Stimulated activated CD8-positive, alpha-beta memory T cell treated with anti-CD3 and anti-CD28 coated beads, Interleukin-2, amount 100 ng/mL, for 48 hours (primary cell): ENCODE results near the gene PEX26.
"Not testable (repeated sequence)": the region's sequence is repeated elsewhere in the genome, so short reads cannot be mapped to it uniquely, and the experiment has no call there.

Source experiments
- DNase-seq, 2 donors: peaks; one replicate each; pipeline ENCODE4 v3.0.0-alpha.2; 2020; ENCODE audit warnings: low read depth in 2 of 2

Gene PEX26

DNA sequence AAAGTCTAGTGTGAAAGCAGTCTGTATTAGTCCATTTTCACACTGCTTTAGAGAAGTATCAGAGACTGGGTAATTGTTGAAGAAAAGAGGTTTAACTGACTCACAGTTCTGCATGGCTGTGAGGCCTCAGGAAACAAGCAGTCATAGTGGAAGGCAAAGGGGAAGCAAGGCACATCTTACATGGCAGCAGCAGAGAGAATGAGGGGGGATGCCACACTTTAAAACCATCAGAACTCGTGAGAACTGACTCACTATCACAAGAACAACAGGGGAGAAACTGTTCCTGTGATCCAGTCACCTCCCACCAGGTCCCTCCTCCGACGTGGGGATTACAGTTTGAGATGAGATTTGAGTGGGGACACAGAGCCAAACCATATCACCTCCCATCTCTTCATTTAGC is 19.0 kb downstream of the PEX26 start:
- DNase-seq, result no peak

DNA sequence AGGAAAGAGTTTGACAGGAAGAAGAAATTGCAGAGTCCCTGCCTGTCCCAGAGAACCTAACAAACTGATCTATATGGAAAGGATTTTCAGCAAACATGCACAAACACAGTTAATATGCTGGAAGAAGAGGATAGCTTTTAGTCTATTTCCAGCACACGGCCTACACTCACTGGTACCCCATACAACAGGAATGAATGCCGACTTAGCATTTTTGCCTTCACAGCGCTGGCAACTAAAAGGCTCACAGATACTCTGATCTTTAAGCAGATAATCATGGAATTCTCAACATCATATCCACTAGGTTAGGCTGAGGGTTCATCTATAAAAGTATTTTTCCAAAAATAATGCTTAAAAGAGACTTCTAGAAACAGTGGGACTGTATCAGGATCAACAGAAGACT is 23.0 kb downstream of the PEX26 start:
- DNase-seq, result no peak

DNA sequence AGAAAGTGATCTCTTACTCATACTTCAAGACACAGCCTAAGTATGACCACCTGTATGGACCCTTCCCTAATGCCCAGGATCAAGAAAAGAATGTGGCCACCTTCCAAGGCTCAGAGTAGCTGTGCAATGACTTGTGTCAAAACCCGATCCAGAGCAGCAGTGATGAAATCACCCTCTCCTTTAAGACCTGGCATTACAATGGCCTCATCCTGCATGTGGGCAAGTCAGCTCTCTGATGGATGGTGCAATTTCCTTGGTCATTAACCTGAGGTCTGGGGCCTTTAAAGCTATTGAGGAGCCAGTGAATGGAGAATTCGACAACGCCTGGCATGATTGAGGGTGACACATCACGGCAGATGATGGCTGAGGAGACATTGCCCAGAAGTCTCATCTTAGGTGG is 23.7 kb downstream of the PEX26 start:
- DNase-seq, result no peak

DNA sequence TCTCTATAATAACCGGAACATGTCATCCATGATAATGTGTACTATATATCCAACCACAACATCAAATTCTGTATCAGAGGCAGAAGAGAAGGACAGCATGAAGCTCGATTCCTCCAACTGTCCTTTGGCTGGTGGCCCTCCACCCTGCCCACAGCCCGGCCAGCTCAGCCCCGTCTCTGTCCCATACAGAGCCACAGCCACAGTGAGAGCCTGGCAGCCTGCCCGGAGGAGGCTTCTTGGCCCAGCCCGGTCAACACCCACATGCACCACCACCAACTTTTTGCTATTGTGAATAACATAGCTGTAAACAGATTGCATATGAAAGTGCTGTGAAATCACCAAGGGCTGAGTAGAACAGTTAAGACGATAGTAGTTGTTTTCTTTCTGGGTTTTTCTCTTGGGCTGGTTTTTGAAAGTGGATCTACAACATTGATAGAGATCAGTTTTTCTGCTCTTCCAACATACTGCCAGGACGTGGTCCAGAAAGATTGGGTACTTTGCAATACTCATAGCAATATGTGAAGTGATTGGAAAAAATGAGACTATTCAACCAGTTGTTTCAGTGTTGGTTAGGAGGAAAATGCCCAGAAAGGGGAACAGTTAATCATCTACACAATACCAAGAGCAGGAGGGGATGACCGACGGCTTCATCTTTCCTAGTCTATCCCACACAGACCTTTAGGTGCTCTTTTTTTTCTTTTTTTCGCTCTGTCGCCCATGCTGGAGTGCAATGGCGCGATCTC is 25.9 kb downstream of the PEX26 start:
- DNase-seq, result no peak

DNA sequence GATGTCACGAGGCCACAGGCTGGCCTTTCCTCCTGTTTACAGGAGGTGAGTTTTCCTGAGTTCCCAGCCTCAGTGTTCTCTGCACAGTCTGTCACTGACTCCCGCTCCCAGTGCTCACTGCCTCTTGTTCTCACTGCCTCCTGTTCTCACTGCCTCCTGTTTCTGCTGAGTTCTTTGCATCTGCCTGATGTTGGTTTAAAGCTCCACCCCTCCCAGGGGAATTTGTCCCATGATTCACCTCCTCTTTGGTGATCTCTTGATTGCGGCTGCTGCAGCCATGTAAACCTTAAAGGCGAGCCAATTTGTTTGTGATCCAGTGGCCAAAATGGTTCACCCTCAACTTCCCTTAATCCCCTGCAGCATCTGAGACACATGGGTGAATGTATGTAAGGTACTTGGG is 26.8 kb downstream of the PEX26 start:
- DNase-seq, result no peak

DNA sequence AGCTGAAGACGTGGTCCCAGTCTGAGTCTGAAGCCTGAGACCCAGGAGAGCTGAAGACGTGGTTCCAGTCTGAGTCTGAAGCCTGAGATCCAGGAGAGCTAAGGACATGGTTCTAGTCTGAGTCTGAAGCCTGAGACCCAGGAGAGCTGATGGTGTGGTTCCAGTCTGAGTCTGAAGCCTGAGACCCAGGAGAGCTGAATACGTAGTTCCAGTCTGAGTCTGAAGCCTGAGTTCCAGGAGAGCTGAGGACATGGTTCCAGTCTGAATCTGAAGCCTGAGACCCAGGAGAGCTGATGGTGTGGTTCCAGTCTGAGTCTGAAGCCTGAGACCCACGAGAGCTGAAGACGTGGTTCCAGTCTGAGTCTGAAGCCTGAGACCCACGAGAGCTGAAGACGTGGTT is 28.2 kb downstream of the PEX26 start:
- not testable (repeated sequence) for DNase-seq

DNA sequence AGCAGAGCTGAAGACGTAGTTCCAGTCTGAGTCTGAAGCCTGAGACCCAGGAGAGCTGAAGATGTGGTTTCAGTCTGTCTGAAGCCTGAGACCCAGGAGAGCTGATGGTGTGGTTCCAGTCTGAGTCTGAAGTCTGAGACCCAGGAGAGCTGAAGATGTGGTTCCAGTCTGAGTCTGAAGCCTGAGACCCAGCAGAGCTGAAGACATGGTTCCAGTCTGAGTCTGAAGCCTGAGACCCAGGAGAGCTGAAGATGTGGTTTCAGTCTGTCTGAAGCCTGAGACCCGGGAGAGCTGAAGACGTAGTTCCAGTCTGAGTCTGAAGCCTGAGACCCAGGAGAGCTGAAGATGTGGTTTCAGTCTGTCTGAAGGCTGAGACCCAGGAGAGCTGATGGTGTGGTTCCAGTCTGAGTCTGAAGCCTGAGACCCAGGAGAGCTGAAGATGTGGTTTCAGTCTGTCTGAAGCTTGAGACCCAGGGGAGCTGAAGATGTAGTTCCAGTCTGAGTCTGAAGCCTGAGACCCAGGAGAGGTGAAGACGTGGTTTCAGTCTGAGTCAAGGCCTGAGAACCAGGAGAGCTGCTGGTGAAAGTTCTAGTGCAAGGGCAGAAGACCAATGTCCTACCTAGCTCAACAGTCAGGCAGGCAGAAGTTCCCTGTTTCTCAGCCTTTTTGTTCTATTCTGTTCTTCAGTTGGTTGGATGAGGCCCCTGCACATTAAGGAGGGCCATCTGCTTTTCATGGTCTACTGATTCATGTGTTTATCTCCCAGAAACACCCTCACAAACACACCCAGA is 29.0 kb downstream of the PEX26 start:
- DNase-seq, result not testable (repeated sequence)

DNA sequence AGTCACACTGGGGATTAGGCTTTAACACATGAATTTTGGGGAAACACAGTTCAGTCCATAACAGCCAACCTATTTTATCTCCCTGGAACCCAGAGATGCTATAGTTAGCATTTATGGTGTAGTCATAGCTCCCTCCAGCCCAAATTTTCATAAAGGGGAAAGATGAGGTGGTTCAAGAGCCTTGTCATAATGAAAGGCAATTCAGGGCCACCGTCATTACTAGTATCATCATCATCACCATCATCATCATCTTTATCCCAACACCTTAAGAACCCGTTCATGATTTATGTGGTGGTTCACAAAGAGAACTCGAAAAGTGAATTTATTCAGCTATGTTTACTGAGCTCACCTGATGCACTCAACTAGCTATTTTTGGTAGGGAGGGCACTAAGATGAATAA is 30.4 kb downstream of the PEX26 start:
- no peak for DNase-seq

DNA sequence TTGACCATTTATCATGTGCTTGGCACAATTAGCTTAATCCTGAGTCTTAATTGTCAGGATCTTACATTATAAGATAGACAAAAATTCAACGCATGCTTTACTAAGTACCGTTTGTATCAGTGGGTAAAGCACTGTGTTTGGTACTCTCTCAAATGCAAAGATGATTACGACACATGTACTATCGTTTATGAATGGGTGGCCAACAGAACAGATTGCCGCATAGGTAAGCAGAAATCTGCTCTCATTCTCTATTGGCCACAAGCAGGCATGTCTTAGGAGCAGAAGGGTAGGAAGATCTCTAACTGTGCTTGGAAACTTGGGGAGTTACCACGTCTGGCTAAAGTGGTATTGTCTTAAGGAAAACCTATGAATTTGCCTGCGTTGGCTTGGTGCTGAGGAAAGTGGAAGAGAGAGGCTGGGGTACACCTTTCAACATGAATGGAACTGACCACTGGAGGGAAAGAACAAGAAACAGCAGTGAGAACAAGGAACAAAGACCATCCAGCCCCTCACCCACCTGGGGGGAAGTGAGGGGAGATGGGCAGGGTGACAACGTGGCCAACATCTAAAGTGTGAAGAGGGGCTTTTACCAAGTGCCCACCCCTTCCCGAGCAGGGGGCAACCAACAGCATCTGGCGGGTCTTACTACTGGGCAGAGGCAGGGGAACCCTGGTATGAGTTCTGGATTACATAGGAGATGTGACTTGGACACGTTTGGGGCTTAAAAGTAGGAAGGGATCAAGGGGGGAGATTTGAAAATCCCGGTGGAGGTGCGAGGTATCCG is 31.8 kb downstream of the PEX26 start:
- no peak for DNase-seq

DNA sequence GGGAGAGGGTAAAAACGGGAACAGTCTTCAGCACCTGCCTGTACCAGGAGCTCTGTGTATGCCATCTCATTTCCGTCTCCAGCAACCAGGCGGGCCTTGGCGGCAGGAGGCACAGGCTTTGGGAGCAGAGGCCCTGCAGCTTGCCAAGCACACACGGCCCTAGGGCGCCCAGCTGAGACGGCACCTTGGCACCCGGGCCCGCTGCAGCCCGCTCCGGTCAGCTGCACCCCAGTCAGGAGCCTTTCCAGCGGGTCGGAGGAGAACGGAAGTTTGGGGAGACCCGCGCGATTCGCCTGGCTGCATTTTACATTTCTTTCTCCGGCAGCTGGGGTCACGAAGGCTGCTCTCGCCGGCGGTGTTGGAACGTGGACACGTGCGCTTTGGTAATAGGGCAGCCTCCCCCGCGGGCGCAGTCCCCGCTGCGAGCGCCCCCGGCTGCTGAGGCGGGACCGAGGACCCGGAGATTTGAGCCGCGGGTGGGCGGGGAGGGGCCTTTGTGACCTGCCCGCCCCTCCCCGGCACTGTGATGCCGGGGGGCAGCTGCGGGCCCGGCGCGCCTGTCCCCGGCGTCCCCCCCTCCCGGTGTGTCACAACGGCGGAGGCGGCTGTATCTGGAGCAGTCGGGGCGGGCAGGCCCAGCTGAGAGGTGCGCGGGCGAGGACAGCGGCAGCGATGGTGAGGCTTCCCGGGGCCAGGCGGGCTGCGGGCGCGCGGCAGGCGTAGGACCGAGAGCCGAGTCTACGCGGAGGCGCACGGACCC is 32.6 kb downstream of the PEX26 start, which contains the start of gene TUBA8:
Gene TUBA8, plus strand, starts transcription at position 616 of the 760 bp plus-strand sequence. Its CDS starts 57 bp downstream, at position 673.
- DNase-seq, result no peak

DNA sequence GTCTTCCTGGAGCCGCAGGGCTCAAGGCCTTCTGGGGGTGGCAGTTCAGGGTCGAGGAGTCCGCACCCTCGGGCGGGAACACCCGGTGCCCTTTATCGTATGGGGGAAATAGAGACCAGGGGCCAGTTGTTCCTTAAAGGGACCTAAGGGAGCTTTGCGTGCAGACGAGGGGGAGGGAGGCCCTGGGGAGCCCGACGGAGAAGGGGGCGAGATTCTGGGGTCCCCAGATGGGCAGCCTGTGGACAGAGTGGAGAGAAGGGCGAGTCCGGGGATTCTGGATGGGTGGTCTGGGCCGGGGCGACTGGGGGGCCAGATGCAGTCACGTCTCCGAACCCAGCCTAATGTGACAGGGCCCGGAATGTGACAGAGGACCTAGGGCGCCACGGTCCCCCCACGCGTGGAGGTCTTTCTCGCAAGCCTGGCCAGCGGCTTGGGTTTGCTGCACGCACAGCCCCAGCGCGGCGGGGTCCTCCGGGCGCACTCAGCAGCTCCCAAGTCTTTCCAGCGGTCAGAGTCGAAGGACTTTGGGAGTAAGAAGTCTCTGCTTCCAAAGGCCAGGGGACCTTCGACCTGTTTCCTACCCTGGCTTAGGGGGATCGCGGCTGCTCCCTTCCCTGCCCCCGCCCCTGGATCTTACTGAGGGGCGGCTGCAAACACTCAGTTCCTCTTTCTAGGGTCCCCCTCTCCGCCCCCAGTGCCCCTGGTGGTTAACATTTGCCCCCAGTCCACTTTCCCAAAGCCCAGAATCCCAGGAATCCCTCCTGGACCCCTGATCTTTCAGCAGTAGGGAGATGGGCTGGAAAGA is 33.4 kb downstream of the PEX26 start:
- DNase-seq, result no peak

DNA sequence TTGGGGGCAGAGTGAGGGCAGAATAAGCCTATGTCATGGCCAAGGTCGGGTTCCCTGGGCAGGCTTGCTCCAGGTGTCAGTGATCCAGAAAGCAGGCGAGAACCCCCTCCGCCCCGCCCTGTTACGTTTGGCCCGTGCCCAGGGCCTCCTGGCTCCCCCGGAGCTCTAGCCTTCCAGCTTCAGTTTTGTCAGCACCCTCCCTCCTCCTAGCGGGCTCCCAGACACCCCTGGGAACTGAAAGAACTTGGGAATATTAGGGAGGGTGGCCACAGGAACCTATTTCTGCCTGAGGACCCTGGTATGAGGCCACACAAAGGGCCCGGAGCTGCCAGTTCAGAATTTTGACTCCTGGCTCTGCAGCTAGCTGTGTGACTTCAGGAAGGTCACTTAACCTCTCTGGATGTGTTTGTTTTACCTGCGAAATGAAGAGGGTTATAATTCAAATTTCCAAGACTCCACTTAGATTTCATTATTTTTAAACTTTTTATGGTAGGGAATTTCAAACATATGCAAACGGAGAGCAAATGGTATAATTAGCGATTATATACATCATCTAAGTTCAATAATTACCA is 34.1 kb downstream of the PEX26 start:
- no peak for DNase-seq

DNA sequence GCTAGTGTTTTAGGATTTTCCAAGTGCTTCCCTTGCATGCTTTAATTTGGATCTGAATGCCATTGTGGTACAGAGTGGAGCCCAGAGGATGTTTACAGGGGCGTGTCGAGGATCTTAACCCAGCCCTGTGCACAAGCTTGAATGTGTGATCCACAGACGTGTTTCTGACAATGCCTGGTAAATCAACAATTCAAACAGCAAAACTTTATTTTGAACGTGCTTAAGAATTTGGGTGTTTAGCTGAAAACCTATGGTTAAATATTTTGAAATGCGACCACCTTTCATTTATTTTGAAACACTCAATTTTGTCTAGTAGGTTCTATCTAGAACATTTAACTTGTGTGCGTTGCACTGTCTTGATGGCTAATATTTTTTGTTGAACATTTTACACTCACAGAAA is 34.6 kb downstream of the PEX26 start:
- DNase-seq, result no peak

DNA sequence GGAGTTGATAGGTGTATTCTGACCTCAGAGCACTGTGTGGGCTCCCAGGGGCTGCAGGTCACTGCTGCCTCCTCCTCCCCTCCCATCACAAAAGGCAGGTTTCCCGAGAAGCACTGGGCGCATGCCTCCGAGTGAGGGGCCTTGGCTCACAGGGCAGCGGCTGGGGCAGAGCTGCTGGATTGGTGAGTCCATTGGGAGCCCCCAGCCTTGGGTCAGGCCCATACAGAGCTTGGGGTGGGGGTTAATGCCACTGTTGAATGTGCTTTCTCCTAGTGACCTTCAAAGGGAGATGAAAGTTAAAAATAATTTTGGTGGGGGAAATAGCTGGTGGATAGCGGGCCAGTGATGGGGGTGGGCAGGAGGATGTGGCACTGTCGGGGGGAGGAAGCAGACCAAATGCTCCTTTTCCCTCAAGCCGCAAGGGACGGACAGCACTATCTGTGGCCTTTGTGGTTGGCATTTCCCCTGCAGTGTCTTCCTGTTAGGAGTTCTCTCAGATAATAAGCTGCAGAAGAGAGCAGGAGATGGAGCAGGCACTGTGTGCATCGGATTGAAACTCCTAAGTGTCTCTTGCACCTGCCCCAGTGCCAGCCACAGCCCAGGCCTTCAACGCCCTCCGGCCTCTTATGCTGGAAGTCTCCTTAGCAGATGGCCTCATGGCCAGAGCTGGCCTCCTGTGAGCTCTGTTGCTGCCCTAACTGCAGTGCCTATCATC is 36.0 kb downstream of the PEX26 start:
- DNase-seq, result no peak

DNA sequence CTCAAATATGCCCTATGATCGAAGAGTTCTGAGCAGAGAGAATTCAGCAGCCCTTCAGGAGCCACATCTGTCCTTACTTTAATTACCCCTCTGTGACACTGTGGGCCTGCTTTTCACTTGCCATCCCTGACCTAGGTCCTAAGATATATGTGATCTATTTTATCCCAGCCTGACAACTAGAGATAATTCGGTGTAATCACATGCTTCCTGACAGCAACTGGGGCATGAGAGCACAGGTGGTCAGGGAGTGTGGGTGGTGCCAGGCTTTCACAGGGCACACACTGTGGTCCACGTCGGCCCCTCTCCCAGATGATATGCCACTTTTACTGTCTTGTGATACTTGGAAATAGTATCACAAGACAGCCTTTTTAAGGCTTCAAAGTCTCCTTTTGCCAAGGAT is 36.7 kb downstream of the PEX26 start:
- DNase-seq, result no peak

DNA sequence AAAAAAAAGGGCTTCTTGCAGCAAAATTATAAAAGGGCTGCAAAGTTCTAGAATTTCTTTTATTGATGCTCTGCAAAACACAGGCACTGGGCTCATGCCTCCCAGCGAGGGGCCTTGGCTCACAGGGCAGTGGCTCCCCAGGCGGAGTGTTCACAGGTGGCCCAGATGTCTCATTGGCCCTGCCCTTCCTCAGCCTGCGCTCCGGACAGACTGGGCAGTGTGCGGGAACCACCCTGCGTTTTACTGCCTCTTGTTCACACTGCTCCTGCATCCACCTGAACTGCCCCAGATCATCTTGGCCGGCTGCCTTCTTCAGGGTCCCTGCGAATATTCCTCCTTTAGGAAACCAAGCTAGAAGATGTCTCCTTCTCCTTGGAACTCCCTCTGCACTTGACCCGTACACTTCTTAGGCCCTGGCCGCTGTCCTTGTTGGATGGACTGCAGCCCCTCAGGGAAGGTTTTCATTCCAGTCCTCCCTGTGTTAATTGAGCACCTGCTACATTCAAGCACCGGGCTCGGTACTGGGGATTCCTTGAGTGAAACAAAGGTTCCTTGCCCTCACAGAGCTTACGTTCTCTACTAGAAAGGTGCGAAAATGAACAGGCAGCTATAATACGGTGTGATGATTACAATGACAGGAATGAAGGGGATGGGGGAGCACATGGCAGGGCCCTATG is 37.3 kb downstream of the PEX26 start:
- DNase-seq, result no peak

DNA sequence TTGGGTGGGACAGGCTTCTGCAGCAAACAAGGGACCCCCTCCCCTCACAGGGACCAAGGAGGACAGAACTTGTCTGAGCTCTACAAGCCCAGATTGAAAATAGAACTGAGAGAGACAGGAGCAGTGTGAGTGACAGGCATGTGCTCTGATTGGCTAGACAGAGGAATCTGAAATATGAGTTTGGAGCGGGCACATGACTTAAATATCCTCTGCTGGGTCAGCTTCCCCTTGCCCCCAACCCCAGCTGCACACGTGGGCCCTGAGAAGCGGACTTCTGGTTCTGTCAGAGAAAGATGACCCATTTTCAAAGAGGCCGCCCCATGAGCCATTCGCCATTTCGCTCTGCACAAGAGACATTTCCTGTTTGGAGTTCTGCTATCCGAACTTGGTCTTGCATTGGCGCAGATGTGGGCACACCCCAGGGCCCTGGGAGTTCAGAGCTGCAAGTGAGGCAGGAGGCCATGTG is 38.1 kb downstream of the PEX26 start:
- DNase-seq, result no peak

DNA sequence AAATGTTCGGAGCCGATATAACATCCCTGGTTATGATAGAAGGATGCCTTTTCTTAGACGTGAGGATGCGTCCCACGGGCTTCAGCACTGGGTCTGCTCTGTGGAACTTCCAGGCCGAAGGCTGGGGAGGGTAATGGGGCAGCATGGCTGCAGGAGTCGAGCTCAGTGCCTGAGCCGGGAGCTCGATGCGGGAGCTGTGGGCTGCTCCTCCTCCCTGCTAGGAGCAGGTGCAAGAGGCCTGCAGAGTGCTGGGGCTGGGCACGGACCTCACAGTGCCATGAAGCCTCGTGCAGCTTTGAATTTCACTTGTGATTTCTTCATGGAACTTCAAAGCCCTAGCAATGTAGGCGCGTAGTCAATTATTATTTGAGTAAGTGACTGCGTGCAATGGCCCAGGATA is 38.8 kb downstream of the PEX26 start:
- DNase-seq, result no peak

DNA sequence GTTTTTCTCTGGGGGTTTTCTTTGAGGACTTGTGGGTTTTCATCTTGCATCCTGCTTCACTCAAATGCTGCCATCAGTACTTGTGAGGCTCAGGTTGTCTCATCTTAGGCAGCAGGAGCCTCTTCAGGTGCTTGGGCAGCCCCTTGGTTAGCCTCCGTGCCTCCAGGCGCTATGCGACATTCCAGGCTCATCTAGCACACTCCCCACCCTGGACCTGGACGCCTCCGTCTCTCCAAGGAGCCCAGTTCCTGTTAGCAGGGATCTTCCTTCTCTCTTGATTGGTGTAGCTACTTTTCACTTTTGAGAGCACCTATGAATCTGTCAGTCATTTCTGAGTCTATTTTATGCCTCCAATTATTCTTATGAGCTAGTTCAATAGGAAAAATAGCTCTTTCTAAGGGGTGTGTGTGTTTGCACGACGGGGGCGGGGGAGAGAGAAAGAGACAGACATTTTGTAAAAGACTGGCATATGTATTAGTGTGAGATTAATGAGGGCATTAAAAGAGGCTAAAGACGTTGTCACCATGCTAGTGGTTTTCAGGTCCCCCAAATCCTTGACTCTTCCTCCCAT is 40.6 kb downstream of the PEX26 start:
- no peak for DNase-seq
